NCI-H128 (cell line): ENCODE data around the gene PCYT1B.
A peak's percentile ranks its signal among the peaks of the same experiment; 100 is the strongest.
"Not testable (repeated sequence)": the region's sequence is repeated elsewhere in the genome, so short reads cannot be mapped to it uniquely, and the experiment has no call there.

ENCODE experiments used
- DNase-seq: peaks from one replicate; lab custom pipeline; 2025; ENCODE audit not compliant: unreplicated experiment; lab: John Stamatoyannopoulos, UW

Gene PCYT1B

GRCh38 chrX:24647257-24648058 is at the start of gene PCYT1B:
TSS of gene PCYT1B (minus strand) at chrX:24647347. CDS start at chrX:24647105, 242 bp downstream.
- DNase-seq, result peak; percentile 74

GRCh38 chrX:24696294-24696693 is 49.1 kb upstream of the PCYT1B start:
- DNase-seq, result no peak

GRCh38 chrX:24694825-24695224 is 47.7 kb upstream of the PCYT1B start:
- no peak for DNase-seq

GRCh38 chrX:24693453-24694202 is 46.5 kb upstream of the PCYT1B start, which contains the start of gene POLA1:
TSS of gene POLA1 (plus strand) at chrX:24693918. CDS start at chrX:24693962, 44 bp downstream.
- peak; percentile 86 for DNase-seq

- DNase-seq, result no peak
Measured at GRCh38 chrX:24692305-24692704, 45.2 kb upstream of the PCYT1B start.

- no peak for DNase-seq
Measured at GRCh38 chrX:24684048-24684447, 36.9 kb upstream of the PCYT1B start.

GRCh38 chrX:24682739-24683432 is 35.7 kb upstream of the PCYT1B start:
- no peak for DNase-seq

GRCh38 chrX:24676403-24677024 is 29.4 kb upstream of the PCYT1B start:
- DNase-seq, result no peak

- DNase-seq, result no peak
Measured at GRCh38 chrX:24673424-24673823, 26.3 kb upstream of the PCYT1B start.

GRCh38 chrX:24672701-24673190 is 25.6 kb upstream of the PCYT1B start:
- no peak for DNase-seq

GRCh38 chrX:24668111-24668510 is 21.0 kb upstream of the PCYT1B start:
- no peak for DNase-seq

- DNase-seq, result no peak
Measured at GRCh38 chrX:24662352-24662751, 15.2 kb upstream of the PCYT1B start.

- DNase-seq, result no peak
Measured at GRCh38 chrX:24661292-24661691, 14.1 kb upstream of the PCYT1B start.

- no peak for DNase-seq
Measured at GRCh38 chrX:24659646-24660045, 12.5 kb upstream of the PCYT1B start.

GRCh38 chrX:24659106-24659505 is 12.0 kb upstream of the PCYT1B start:
- no peak for DNase-seq

GRCh38 chrX:24658421-24658820 is 11.3 kb upstream of the PCYT1B start:
- DNase-seq, result no peak

- no peak for DNase-seq
Measured at GRCh38 chrX:24657671-24658386, 10.7 kb upstream of the PCYT1B start.

- DNase-seq, result not testable (repeated sequence)
Measured at GRCh38 chrX:24655679-24656078, 8.5 kb upstream of the PCYT1B start.

GRCh38 chrX:24651783-24652182 is 4.6 kb upstream of the PCYT1B start:
- no peak for DNase-seq

- DNase-seq, result no peak
Measured at GRCh38 chrX:24648495-24648894, 1.3 kb upstream of the PCYT1B start.
